HG03280 (cell line): ENCODE measurements around the gene ITM2B.

Source experiments
- ATAC-seq: cut with Tn5 transposase; IDR thresholded peaks from one replicate; pipeline ENCODE4 v1.9.1; 2021; ENCODE audit warnings: mild to moderate bottlenecking, moderate library complexity; ENCODE audit not compliant: unreplicated experiment

The ITM2B gene

DNA sequence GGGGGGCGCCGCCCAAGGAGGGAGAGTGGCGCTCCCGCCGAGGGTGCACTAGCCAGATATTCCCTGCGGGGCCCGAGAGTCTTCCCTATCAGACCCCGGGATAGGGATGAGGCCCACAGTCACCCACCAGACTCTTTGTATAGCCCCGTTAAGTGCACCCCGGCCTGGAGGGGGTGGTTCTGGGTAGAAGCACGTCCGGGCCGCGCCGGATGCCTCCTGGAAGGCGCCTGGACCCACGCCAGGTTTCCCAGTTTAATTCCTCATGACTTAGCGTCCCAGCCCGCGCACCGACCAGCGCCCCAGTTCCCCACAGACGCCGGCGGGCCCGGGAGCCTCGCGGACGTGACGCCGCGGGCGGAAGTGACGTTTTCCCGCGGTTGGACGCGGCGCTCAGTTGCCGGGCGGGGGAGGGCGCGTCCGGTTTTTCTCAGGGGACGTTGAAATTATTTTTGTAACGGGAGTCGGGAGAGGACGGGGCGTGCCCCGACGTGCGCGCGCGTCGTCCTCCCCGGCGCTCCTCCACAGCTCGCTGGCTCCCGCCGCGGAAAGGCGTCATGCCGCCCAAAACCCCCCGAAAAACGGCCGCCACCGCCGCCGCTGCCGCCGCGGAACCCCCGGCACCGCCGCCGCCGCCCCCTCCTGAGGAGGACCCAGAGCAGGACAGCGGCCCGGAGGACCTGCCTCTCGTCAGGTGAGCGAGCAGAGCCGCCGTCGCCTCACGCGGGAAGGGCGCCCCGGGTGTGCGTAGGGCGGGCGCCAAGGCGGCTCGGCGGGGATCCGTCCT, 70.5 kb downstream of the ITM2B start, which contains the start of gene RB1:
Gene RB1 (plus strand): TSS at position 393 of the 784 bp plus-strand sequence. CDS start 162 bp downstream, at position 555.
- peak; percentile 73 for ATAC-seq

DNA sequence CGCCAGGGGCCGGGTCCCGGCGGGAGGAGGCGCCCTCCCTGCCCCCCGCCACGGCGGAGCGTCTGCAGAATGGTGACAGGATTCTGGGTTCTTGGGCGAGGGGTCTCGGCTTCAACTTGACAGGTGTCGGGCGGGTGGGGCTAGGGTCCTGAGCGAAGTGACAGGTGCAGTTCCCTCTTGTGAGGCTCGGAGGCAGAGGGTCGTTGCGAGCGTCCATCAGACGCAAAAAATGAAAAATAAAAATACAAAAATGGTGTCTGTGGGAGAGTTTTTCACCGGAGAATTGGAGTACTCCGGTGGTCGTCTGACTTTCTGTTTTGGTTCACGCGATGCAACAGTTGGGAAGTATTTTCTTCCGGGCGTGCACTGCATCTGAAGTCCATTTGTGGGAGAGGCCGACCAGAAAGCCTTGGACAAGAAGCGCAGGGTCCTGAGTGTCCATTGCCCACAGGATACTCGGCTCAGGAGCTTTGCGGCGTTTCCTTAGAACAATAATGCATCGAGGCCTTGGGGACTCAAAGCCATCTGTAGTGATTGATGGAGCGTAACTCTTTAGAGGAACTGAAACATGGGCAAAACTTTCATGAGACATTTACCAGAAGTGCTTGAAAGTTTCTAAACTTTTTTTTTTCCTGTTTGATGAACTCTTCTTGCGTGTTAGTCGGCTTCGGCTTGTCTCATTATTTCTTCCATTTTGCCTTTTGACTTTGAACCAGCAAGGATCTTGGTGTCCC, 71.3 kb downstream of the ITM2B start:
- ATAC-seq: peak; percentile 68

DNA sequence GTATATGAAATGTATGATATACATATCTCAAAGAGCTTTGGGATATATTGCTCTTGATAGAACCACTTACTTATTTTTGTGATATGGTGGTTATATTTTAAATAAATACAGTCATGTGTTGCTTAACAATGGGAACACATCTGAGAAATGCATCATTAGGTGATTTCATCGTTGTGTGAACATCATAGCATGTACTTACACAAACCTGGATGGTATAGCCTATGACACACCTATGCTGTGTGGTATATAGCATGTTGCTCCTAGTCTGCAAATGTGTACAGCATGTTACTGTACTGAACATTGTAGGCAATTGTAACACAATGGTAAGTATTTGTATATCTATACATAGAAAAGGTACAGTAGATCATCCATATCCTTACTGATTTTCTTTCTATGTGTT, 78.2 kb downstream of the ITM2B start:
- no peak for ATAC-seq

GRCh38 chr13:48315969-48316650, 83.1 kb downstream of the ITM2B start:
- ATAC-seq: no peak

GRCh38 chr13:48316826-48317510, 84.0 kb downstream of the ITM2B start:
- ATAC-seq: no peak

DNA sequence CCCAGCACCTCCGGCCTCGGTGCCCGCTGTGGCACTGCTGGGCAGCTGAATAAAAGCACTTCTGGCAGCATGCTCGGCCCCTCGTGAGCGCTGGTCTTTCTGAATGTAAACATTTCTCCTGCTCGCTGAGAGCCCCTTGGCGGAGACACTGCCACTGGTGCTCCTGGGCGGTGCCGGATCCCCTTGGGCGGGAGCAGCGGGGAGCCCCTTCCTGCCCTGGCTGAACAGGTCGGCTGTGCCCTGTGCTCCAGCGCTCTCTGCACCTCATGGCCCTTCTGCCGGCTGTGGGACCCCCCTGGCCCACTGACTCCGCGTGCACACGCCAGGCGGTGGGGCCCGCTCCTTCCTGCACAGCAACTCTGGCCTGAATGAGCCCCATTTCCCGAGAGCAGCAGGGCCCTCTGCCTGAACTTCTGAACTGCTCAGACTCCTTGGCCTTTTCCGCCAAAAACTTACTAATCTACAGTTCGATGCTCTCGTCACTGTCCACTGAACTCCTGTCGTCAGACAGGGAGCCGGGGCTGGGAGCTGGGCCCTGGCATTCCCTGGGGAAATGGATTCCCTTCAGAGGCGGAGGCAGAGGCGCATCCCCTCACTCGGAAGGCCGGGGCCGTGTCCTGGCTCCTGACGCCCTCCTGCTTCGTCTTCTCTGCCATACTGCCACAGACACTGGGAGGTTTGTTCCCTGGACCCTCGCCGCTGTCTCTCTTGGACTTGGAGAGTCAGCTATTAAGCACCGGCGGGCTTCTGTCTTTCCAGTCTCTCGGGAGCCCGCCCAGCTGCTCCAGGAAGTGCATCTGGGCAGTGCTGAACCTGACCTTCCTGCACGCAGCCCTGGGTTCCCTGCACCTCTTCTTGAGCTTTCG, 84.7 kb downstream of the ITM2B start:
- ATAC-seq: no peak

GRCh38 chr13:48318377-48318811, 85.4 kb downstream of the ITM2B start:
- ATAC-seq: no peak

- no peak for ATAC-seq
Measured at GRCh38 chr13:48318821-48319511, 86.0 kb downstream of the ITM2B start.
